GM06990 (cell line): ENCODE data around the gene TBX15.

ENCODE experiments used
- DNase-seq: peaks from one replicate; pipeline ENCODE4 v3.0.0-alpha.2; 2011; ENCODE audit not compliant: insufficient read length; ENCODE audit errors: extremely low read depth
- H3K27me3 ChIP-seq: replicated peaks from 2 replicates; pipeline ENCODE4 v1.6.0; 2011; ENCODE audit warnings: low read length; ENCODE audit not compliant: control insufficient read depth, insufficient read depth
- H3K36me3 ChIP-seq: 2 replicates; pipeline ENCODE4 v1.5.1; 2011; ENCODE audit warnings: low read length; ENCODE audit not compliant: control insufficient read depth, insufficient read depth
- H3K4me3 ChIP-seq: replicated peaks from 2 replicates; pipeline ENCODE4 v1.5.1; 2011; ENCODE audit warnings: low read depth, mild to moderate bottlenecking, control low read depth, low read length
- TF ChIP-seq, protein P1 (sequence below): IDR thresholded peaks from 2 replicates; pipeline ENCODE4 v1.5.1; 2011; ENCODE audit warnings: low read length, control low read depth, mild to moderate bottlenecking, inconsistent platforms; ENCODE audit not compliant: insufficient read depth, poor library complexity, severe bottlenecking

Gene TBX15

GRCh38 chr1:119004781-119005180, 16.6 kb upstream of the TBX15 start:
- no peak for DNase-seq
- Histone ChIP-seq H3K27me3 (peaks cover 2% of the 10 kb centered on the region), H3K4me3 (no peak overlapping the region), H3K36me3 (no peaks in the 10 kb centered on the region)
- TF ChIP-seq, protein P1, sequence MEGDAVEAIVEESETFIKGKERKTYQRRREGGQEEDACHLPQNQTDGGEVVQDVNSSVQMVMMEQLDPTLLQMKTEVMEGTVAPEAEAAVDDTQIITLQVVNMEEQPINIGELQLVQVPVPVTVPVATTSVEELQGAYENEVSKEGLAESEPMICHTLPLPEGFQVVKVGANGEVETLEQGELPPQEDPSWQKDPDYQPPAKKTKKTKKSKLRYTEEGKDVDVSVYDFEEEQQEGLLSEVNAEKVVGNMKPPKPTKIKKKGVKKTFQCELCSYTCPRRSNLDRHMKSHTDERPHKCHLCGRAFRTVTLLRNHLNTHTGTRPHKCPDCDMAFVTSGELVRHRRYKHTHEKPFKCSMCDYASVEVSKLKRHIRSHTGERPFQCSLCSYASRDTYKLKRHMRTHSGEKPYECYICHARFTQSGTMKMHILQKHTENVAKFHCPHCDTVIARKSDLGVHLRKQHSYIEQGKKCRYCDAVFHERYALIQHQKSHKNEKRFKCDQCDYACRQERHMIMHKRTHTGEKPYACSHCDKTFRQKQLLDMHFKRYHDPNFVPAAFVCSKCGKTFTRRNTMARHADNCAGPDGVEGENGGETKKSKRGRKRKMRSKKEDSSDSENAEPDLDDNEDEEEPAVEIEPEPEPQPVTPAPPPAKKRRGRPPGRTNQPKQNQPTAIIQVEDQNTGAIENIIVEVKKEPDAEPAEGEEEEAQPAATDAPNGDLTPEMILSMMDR = no peak

- no peak overlapping the region for H3K4me3 ChIP-seq
- no peaks in the 10 kb centered on the region for H3K36me3 ChIP-seq
- TF ChIP-seq, protein P1 = no peak
- peaks cover 2% of the 10 kb centered on the region for H3K27me3 ChIP-seq
- DNase-seq = no peak
These were observed 16.0 kb upstream of the TBX15 start for GRCh38 chr1:119004129-119004527.

DNA sequence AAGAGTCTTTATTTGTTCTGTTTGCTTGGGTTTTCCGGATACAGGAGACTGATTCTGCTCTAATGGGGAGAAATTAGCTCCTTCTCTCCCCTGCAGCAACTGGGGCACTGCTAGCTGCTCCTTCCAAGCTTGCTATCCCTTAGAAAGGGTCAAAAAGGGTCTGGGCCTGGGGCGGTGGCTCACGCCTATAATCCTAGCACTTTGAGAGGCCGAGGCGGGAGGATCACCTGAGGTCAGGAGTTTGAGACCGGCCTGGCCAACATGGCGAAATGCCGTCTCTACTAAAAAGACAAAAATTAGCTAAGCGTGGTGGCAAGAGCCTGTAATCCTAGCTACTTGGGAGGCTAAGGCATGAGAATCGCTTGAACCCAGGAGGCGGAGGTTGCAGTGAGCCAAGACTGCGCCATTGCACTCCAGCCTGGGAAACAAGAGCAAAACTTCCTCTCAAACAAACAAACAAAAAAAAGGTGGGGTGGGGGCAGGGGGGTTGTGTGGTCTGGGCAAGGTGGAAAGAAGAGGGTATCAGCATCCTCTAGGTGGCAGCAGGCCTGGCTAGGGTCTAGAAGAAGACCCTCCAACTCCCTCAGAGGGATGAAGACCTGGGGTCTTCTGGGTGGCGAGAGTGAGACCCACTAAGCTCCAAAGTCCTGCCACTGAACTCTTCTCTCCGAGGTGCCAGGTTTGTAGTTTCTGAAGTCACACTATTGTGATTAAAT, 15.4 kb upstream of the TBX15 start:
- Histone ChIP-seq H3K4me3 (no peak overlapping the region), H3K36me3 (no peaks in the 10 kb centered on the region), H3K27me3 (peaks cover 2% of the 10 kb centered on the region)
- TF ChIP-seq, protein P1 = no peak
- no peak for DNase-seq

- no peak overlapping the region for H3K4me3 ChIP-seq
- DNase-seq = no peak
- TF ChIP-seq, protein P1 = no peak
- peaks cover 2% of the 10 kb centered on the region for H3K27me3 ChIP-seq
- no peaks in the 10 kb centered on the region for H3K36me3 ChIP-seq
These were observed 14.0 kb upstream of the TBX15 start for GRCh38 chr1:119002028-119002686.

DNA sequence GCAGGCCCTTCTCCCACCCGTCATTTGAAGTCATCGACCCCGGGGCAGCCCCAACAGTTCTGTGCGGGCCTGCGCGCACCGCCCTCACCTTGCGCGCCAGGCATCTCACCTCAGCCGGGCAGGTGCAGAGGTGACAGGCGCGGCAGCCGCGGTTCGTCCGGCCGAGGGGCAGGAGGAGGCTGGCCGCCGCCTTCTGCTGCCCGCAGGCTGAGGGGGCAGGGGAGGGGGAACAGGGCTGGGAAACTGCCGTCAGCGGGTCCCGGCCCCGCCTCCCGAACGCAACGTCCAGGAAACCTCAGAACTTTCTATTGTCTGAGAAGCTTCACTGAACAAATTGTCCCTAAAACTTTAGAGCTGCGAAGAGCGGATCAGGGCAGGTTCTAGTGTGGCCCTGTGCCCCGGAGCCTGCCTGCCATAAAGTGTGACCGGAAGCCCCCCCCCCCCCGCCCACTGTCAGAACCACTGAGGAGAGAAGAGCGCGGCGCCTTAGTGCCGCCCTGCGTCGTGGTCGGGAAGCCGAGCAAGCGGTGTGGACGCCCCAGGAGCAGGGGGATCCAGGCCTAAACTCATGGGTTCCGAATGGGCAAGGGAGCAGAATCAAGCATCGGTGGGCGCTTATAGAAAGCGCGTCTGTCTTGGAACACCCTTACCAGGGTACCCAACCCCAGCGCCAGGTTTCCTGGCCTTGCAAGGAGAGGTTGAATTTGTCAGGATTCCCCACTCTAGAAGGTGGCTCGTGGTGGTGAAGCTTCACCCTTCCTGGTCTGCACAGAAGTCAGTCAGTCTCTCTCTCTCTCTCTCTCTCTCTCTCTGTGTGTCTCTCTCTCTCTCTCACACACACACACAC, 13.3 kb upstream of the TBX15 start:
- H3K27me3 ChIP-seq = peaks cover 2% of the 10 kb centered on the region
- H3K4me3 ChIP-seq = no peak overlapping the region; the same call in 1 of the 2 replicates
- TF ChIP-seq, protein P1 = no peak
- no peak for DNase-seq
- H3K36me3 ChIP-seq = no peaks in the 10 kb centered on the region
